Measurements from ENCODE around the gene FAM210A. TPM values are rescaled to one million over a fixed set of nuclear protein-coding genes. Genes with fewer than 3 reads are reported as not detected.
A peak's percentile ranks its signal among the peaks of the same experiment; 100 is the strongest.

FAM210A gene
- total RNA-seq, 1 donor from 2014 or later, result 15.4 TPM

DNA sequence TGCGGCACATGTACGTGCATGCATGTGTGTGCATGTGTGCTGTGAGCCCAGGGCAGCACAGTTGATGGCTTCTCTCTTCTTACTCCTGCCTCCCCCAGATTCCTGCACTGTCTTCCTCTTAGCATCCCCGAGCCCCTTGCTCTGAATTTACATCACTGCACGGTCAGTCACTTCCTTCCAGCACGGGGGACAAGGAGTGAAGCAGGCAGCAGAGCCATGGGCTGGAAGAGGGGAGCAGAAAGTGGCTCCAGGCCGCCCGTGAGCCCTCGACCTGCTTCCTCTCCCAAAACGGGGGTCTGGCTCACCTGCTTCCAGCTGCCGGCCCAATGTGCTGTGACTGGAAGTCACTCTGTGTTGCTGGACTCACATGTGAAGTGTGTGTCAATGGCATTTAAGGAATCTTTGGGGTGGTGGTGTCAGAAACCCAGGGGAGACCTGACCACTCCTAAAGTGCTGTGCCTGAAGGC is 106.1 kb downstream of the FAM210A start:
- Mint-ChIP-seq H3K4me3 (ENCODE audit: unreplicated experiment) (peak overlapping the region; percentile 28), H3K36me3 (ENCODE audit: low read depth, unreplicated experiment) (peaks cover 9% of the 10 kb centered on the region), H3K27me3 (ENCODE audit: unreplicated experiment) (peaks cover 14% of the 10 kb centered on the region), H3K4me1 (ENCODE audit: unreplicated experiment) (peaks cover 4% of the 10 kb centered on the region), H3K9me3 (ENCODE audit: unreplicated experiment) (no peaks in the 10 kb centered on the region), H3K27ac (ENCODE audit: unreplicated experiment) (peak overlapping the region; percentile 21)
- TF ChIP-seq, protein P1, sequence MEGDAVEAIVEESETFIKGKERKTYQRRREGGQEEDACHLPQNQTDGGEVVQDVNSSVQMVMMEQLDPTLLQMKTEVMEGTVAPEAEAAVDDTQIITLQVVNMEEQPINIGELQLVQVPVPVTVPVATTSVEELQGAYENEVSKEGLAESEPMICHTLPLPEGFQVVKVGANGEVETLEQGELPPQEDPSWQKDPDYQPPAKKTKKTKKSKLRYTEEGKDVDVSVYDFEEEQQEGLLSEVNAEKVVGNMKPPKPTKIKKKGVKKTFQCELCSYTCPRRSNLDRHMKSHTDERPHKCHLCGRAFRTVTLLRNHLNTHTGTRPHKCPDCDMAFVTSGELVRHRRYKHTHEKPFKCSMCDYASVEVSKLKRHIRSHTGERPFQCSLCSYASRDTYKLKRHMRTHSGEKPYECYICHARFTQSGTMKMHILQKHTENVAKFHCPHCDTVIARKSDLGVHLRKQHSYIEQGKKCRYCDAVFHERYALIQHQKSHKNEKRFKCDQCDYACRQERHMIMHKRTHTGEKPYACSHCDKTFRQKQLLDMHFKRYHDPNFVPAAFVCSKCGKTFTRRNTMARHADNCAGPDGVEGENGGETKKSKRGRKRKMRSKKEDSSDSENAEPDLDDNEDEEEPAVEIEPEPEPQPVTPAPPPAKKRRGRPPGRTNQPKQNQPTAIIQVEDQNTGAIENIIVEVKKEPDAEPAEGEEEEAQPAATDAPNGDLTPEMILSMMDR (IDR thresholded peaks at IDR 0.05; ENCODE audit: unreplicated experiment), result no peak
- no peak for DNase-seq (ENCODE audit: low spot score)

GRCh38 chr18:13619505-13620205 is 106.7 kb downstream of the FAM210A start:
- no peak overlapping the region for H3K27ac Mint-ChIP-seq (ENCODE audit: unreplicated experiment)
- H3K4me1 Mint-ChIP-seq (ENCODE audit: unreplicated experiment), result peaks cover 7% of the 10 kb centered on the region
- DNase-seq (ENCODE audit: low spot score), result no peak
- H3K27me3 Mint-ChIP-seq (ENCODE audit: unreplicated experiment), result peaks cover 19% of the 10 kb centered on the region
- H3K4me3 Mint-ChIP-seq (ENCODE audit: unreplicated experiment), result no peak overlapping the region
- H3K36me3 Mint-ChIP-seq (ENCODE audit: low read depth, unreplicated experiment), result peaks cover 9% of the 10 kb centered on the region
- no peaks in the 10 kb centered on the region for H3K9me3 Mint-ChIP-seq (ENCODE audit: unreplicated experiment)
- TF ChIP-seq, protein P1 (IDR thresholded peaks at IDR 0.05; ENCODE audit: unreplicated experiment), result no peak

DNA sequence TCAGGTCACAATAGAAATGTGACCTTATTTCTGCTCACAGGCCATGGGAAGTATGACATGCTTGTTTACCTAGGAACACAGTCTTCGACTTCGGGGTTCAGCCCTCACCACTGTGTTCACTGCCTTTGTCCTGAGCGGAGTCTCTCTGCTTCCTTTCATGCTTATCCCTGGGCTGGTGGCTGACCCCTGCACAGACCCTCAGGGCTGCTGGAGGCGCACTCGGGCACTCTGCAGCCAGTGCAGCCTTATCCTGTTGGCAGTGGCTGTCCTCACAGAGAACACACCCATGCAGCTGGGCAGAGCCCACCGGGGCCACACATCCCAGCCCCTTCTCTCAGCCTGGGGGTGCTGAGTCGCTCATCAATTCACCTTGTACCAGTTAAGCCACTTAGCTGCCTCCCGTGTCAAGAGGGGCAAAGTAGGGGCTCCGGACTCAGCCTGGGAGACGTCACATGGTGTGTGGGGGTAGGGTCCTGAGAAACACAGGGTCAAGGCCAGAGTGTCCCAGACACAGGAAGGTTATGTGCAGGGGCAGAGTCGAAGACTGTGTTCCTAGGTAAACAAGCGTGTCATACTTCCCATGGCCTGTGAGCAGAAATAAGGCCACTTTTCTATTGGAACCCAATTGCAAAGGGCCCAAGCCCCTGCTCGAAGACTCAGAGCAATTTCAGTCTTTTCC is 107.5 kb downstream of the FAM210A start:
- DNase-seq (ENCODE audit: low spot score), result no peak
- peaks cover 9% of the 10 kb centered on the region for H3K36me3 Mint-ChIP-seq (ENCODE audit: low read depth, unreplicated experiment)
- H3K4me1 Mint-ChIP-seq (ENCODE audit: unreplicated experiment), result peaks cover 12% of the 10 kb centered on the region
- H3K27ac Mint-ChIP-seq (ENCODE audit: unreplicated experiment), result no peak overlapping the region
- H3K27me3 Mint-ChIP-seq (ENCODE audit: unreplicated experiment), result peaks cover 21% of the 10 kb centered on the region
- TF ChIP-seq, protein P1 (IDR thresholded peaks at IDR 0.05; ENCODE audit: unreplicated experiment), result no peak
- H3K4me3 Mint-ChIP-seq (ENCODE audit: unreplicated experiment), result no peak overlapping the region
- no peaks in the 10 kb centered on the region for H3K9me3 Mint-ChIP-seq (ENCODE audit: unreplicated experiment)

DNA sequence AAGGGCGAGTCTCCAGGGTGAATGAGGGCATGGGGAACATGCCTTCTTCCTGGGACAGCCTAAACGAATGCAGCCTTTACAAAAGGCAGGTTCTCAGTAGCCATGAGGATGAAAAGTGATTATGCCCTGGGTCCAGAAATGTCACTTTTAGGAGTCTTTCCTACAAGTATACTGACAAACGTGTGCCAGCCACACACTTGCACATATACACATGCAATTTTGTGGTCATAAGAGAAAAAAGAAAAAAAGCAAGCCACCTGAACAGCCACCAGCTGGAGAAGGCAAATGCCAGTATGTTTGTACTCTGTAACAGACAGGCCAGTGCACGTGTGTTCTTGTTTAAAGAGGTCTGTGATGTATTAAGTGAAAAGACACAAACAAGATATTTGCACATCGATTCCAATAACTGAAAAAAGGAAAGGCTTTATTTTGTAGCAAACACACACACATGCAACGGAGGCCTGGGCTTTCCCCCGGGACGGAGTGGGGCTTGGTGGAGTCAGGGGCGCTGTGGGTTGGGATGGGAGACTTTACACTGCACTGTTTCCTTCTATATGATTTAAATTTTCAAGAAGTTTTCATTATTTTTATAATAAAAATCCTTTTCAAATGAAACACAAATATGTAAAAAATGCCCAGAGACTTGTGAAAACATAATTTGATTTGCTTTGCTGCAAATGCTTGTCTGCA is 108.4 kb downstream of the FAM210A start:
- Mint-ChIP-seq H3K4me1 (ENCODE audit: unreplicated experiment) (peaks cover 12% of the 10 kb centered on the region), H3K4me3 (ENCODE audit: unreplicated experiment) (no peak overlapping the region), H3K27ac (ENCODE audit: unreplicated experiment) (no peak overlapping the region), H3K36me3 (ENCODE audit: low read depth, unreplicated experiment) (peaks cover 7% of the 10 kb centered on the region), H3K27me3 (ENCODE audit: unreplicated experiment) (peaks cover 20% of the 10 kb centered on the region), H3K9me3 (ENCODE audit: unreplicated experiment) (no peaks in the 10 kb centered on the region)
- no peak for DNase-seq (ENCODE audit: low spot score)
- TF ChIP-seq, protein P1 (IDR thresholded peaks at IDR 0.05; ENCODE audit: unreplicated experiment), result no peak
